Measurements from ENCODE around the gene LRRC4.

DNA sequence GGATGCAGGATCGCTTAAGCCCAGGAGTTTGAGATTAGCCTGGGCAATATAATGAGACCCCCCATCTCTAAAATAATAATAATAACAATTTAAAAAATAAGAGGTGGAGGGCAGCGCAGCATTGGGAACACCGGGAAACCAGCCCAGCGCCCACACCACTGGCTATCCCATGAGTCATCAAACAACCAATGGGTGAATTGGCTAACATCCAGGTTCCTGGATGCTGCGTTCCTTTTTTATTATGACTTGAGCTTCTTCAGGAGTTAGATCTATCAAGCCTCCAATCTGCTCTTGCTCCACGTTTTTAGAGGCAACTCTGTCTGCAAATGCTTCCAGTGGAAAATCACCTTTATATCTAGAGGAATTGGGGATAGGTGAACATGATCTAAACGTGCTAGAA lies 10.0 kb upstream of the LRRC4 start:
- TF ChIP-seq POLR2AphosphoS5 (IDR thresholded peaks at IDR 0.05; ENCODE audit: low read depth, low read length) (no peak), POLR2A (IDR thresholded peaks at IDR 0.05; ENCODE audit: low read depth, low read length) (no peak), TAF1 (IDR thresholded peaks at IDR 0.05; ENCODE audit: borderline replicate concordance, low read depth, low read length) (no peak)
